ENCODE data around the gene OR1E1. TPM values are rescaled to one million over a fixed set of nuclear protein-coding genes. Genes with fewer than 3 reads are reported as not detected.
"Not testable (repeated sequence)": the region's sequence is repeated elsewhere in the genome, so short reads cannot be mapped to it uniquely, and the experiment has no call there.

OR1E1 gene
- total RNA-seq, 4 donors from 2014 or later = not detected

- intact Hi-C loops (cut with DNase I; ENCODE audit: low total_unique reads) = no loop called here
- Histone ChIP-seq H3K4me3 (no peak overlapping the region), H3K4me1 (no peaks in the 10 kb centered on the region), H3K36me3 (no peaks in the 10 kb centered on the region), H3K27ac (no peak overlapping the region), H3K9me3 (no peaks in the 10 kb centered on the region), H3K27me3 (no peaks in the 10 kb centered on the region)
- DNase-seq (no peak), ATAC-seq (no peak)
- TF ChIP-seq POLR2A (IDR thresholded peaks at IDR 0.05) = no peak
- TF ChIP-seq, protein P1, sequence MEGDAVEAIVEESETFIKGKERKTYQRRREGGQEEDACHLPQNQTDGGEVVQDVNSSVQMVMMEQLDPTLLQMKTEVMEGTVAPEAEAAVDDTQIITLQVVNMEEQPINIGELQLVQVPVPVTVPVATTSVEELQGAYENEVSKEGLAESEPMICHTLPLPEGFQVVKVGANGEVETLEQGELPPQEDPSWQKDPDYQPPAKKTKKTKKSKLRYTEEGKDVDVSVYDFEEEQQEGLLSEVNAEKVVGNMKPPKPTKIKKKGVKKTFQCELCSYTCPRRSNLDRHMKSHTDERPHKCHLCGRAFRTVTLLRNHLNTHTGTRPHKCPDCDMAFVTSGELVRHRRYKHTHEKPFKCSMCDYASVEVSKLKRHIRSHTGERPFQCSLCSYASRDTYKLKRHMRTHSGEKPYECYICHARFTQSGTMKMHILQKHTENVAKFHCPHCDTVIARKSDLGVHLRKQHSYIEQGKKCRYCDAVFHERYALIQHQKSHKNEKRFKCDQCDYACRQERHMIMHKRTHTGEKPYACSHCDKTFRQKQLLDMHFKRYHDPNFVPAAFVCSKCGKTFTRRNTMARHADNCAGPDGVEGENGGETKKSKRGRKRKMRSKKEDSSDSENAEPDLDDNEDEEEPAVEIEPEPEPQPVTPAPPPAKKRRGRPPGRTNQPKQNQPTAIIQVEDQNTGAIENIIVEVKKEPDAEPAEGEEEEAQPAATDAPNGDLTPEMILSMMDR (IDR thresholded peaks at IDR 0.05 in 4 of 5, conservative IDR thresholded peaks at IDR 0.05 in 1 of 5) = no peak
- in situ Hi-C loops (cut with MboI; ENCODE audit: low sequenced_read_pairs in 4 of 4) = no loop called here
Observed at GRCh38 chr17:3418222-3418621, 20.0 kb upstream of the OR1E1 start.

- Histone ChIP-seq H3K27me3 (no peaks in the 10 kb centered on the region), H3K4me1 (no peaks in the 10 kb centered on the region), H3K4me3 (no peak overlapping the region), H3K27ac (no peak overlapping the region), H3K9me3 (no peaks in the 10 kb centered on the region), H3K36me3 (no peaks in the 10 kb centered on the region)
- intact Hi-C loops (cut with DNase I; ENCODE audit: low total_unique reads) = no loop called here
- ATAC-seq (no peak), DNase-seq (no peak)
- in situ Hi-C loops (cut with MboI; ENCODE audit: low sequenced_read_pairs in 4 of 4) = no loop called here
- TF ChIP-seq, protein P1 (IDR thresholded peaks at IDR 0.05 in 4 of 5, conservative IDR thresholded peaks at IDR 0.05 in 1 of 5) = no peak
- TF ChIP-seq POLR2A (IDR thresholded peaks at IDR 0.05) = no peak
Observed at GRCh38 chr17:3415610-3416009, 17.4 kb upstream of the OR1E1 start.

GRCh38 chr17:3412216-3412615 lies 14.0 kb upstream of the OR1E1 start:
- DNase-seq; H3K36me3 ChIP-seq; H3K4me3 ChIP-seq; intact Hi-C loops (cut with DNase I; ENCODE audit: low total_unique reads); H3K27me3 ChIP-seq; H3K9me3 ChIP-seq; H3K4me1 ChIP-seq; H3K27ac ChIP-seq; in situ Hi-C loops (cut with MboI; ENCODE audit: low sequenced_read_pairs in 4 of 4); ATAC-seq: not testable (repeated sequence)

DNA sequence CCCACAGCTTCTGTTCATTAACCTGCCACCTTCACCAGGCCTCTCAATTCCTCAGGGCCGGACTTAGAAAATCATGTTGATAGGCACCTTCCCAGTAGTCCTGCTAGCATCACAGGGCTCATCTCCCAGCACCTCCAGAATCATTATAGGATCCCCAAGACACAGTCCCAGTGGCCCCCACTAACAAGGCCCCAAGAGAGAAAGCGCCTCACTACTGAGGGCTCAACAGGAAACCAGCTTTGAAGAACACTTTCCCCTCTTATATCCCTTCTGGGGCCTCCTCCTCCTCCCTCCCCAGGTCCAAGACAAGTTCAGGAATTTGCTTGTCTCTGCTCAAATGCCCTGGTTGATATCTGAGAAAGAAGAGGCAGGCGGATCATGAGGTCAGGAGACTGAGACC lies 12.9 kb upstream of the OR1E1 start, which contains the start of gene OR3A3:
Gene OR3A3, plus strand, starts transcription at position 301 of the 400 bp plus-strand sequence.
- Histone ChIP-seq H3K9me3 (no peaks in the 10 kb centered on the region), H3K4me3 (no peak within 1 kb of the TSS), H3K27ac (no peak within 1 kb of the TSS), H3K4me1 (no peaks in the 10 kb centered on the region), H3K36me3 (no peaks in the 10 kb centered on the region), H3K27me3 (no peaks in the 10 kb centered on the region)
- in situ Hi-C loops (cut with MboI; ENCODE audit: low sequenced_read_pairs in 4 of 4) = no loop called here
- intact Hi-C loops (cut with DNase I; ENCODE audit: low total_unique reads) = no loop called here
- DNase-seq (no peak), ATAC-seq (no peak)
- TF ChIP-seq, protein P1 (IDR thresholded peaks at IDR 0.05 in 4 of 5, conservative IDR thresholded peaks at IDR 0.05 in 1 of 5) = no peak
- no peak for TF ChIP-seq POLR2A (IDR thresholded peaks at IDR 0.05)

DNA sequence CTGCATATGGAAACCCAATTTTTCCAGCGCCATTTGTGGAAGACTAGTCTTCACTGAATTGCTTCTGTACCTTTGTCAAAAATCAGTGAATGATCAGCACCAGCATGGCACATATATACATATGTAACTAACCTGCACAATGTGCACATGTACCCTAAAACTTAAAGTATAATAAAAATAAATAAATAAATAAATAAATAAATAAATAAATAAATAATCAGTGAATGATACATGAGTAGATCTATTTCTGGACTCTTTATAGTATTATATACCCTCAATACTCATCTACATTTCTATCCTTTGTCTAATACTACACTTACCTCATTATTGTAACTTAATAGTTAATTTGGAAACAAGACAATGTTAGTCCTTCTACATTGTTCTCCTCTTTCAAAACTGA lies 5.6 kb upstream of the OR1E1 start:
- H3K36me3 ChIP-seq, H3K27me3 ChIP-seq: not testable (repeated sequence)

DNA sequence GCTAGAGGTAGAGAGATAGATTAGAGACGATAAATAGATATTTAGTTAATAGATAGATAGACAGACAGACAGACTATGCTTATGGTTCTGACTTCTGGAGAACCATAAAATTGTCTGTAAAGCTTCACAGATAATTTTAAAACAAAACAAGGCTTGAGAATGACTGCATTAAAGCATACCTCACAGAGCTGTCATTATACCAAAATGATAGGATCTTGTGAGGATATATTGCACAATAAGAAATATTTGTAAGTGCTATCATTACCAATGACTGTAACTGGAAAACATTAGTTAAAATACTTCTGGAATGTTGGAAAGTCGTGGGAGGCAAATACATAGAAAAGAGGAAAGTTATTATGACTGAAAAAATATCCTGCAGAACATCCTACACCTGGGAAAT lies 3.6 kb upstream of the OR1E1 start:
- H3K4me3 ChIP-seq = no peak overlapping the region
- DNase-seq = no peak
- no peaks in the 10 kb centered on the region for H3K36me3 ChIP-seq
- ATAC-seq = no peak
- no peaks in the 10 kb centered on the region for H3K27me3 ChIP-seq
- H3K27ac ChIP-seq = no peak overlapping the region
- no peaks in the 10 kb centered on the region for H3K4me1 ChIP-seq
- TF ChIP-seq POLR2A (IDR thresholded peaks at IDR 0.05) = no peak
- TF ChIP-seq, protein P1 (IDR thresholded peaks at IDR 0.05 in 4 of 5, conservative IDR thresholded peaks at IDR 0.05 in 1 of 5) = no peak
- in situ Hi-C loops (cut with MboI; ENCODE audit: low sequenced_read_pairs in 4 of 4) = no loop called here
- intact Hi-C loops (cut with DNase I; ENCODE audit: low total_unique reads) = no loop called here
- no peaks in the 10 kb centered on the region for H3K9me3 ChIP-seq

More for the DNA sequence above, 5.6 kb upstream of the OR1E1 start:
- in situ Hi-C loops (cut with MboI; ENCODE audit: low sequenced_read_pairs in 4 of 4); H3K27ac ChIP-seq; H3K4me1 ChIP-seq; H3K4me3 ChIP-seq; ATAC-seq; DNase-seq; H3K9me3 ChIP-seq; intact Hi-C loops (cut with DNase I; ENCODE audit: low total_unique reads): not testable (repeated sequence)
